ENCODE results near the gene MGAT5B.

Gene MGAT5B

GRCh38 chr17:76880971-76881370 lies 12.8 kb downstream of the MGAT5B start:
- no peak for DNase-seq

- DNase-seq, result no peak
These were observed 13.2 kb downstream of the MGAT5B start for GRCh38 chr17:76881408-76881807.

- no peak for DNase-seq
These were observed 13.8 kb downstream of the MGAT5B start for GRCh38 chr17:76881966-76882365.

DNA sequence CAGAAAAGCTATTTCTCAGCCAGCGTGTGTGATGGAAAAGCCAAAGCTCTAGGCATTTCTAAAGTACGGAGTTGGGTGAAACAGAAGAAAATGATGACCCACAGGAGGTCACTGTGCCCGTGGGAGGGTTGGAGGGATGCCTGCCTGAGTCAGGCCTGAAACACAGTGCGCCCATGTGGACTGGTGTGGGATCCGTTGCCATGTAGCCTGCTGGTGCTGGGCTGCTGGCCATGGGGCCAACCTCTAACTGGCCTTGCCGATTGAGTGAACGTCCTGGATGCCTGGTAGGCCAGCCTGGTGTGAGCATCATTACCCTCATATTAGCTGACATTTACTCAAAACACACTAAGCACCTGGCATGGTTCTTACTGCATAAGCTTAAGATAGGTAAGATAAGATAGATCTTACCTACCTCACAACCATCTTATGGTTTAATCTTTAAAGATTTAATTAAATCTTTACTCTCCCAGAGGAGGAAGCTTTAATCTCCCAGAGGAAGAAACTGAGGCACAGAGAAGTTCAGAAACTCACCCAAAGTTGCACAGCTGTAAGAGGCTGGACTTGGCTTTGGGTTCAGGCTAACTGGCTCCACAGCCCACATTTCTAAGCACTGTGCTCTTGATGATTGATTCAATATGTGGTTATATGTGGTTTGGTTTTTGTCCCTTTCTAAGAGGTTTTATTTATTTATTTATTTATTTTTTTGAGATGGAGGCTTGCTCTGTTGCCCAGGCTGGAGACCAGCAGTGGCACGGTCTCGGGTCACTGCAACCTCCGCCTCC lies 15.7 kb downstream of the MGAT5B start:
- no peak for DNase-seq

GRCh38 chr17:76884995-76885893 lies 17.0 kb downstream of the MGAT5B start:
- DNase-seq, result no peak

DNA sequence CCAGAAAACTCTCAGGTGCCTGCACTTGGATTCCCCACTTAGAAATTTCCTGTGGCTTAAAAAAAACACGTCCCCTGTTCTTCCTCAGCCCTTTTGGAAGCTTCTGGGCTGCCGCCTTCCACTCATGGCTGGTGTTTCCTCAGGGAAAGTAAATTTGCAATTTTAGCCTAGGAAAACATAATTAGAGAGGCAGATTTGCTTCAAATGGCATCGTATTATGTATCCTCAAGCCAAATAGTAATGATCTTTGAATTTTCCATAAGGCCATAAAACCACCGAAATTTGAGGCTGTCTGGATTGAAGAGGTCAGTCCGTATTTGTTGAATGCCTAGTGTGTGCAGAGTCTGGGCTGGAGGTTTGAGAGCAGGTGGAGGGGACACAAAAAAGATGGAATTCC lies 17.7 kb downstream of the MGAT5B start:
- no peak for DNase-seq

GRCh38 chr17:76886395-76886794 lies 18.2 kb downstream of the MGAT5B start:
- no peak for DNase-seq

DNA sequence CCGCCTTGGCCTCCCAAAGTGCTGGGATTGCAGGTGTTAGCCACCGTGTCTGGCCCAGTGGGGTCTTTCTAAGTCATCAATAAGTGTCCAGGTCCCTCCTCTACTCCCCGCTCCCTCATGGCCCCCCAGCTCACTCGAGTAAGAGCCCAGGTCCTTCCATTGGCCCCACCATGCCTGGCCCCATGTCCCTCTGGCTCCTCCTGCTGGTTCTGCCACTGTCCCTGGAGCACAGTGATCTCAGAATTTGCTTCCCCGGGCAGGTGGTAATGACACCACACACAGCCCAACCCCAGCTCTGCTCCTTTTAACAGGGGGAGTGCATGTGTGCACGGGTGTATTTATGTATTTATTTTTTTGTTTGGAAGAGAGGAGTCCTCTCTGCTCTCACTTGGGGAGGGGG lies 19.6 kb downstream of the MGAT5B start:
- DNase-seq, result no peak

- DNase-seq, result no peak
These were observed 20.5 kb downstream of the MGAT5B start for GRCh38 chr17:76888661-76889060.

DNA sequence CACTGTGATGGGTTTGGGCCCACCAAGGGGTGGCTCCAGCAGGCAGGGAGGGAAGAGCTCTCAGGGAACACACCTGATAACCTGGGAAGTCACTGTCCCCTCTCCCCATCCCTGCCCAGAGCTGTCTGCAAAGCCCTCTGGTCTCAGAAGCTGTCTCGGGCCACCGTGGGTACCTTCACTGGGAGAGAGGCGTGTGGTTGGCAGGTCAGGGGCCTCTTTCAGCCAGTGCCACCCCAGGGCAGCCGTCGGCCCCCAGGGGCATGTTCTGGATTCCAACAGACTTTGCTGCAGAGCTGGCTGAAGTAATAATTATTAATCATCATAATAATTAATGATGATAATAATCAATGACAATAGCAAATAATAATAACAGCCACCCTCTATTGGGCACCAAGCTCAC lies 21.1 kb downstream of the MGAT5B start:
- DNase-seq, result no peak

DNA sequence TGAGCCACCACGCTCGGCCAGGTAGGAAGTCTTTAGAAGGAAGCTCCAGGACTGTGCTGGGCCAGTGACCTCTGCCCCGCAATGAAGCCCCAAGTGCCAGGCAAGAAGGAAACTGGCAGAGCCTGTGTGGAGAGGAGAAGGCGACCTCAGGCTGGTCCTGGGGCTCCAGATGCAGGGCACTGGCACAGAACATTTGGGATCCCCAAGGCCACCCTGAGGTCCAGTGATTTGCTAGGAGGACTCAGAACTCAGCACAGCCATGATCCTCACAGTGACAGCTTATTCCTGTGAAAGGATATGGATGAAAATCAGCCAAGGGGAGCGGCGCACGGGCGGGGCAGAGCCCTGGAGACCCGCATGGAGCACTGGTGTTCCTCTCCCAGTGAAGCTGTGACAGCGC lies 24.1 kb downstream of the MGAT5B start:
- DNase-seq, result no peak

GRCh38 chr17:76893623-76894334 lies 25.6 kb downstream of the MGAT5B start:
- DNase-seq, result peak in 1 of 2 donors; percentile 14

DNA sequence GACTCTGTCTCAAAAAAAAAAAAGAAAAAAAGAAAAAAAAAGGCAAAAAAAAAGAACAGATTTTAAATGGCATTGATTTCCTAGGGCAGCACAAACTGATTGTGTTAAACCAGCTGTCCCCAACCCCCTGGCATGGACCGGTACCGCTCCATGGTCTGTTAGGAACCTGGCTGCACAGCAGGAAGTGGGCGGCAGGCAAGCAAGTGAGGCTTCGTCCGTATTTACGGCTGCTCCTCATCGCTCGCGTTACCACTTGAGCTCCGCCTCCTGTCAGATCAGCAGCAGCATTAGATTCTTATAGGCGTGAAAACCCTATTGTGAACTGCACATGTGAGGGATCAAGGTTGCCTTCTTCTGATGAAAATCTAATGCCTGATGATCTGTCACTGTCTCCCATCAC lies 26.6 kb downstream of the MGAT5B start:
- no peak for DNase-seq

GRCh38 chr17:76897023-76897422 lies 28.8 kb downstream of the MGAT5B start:
- no peak for DNase-seq

GRCh38 chr17:76899414-76899813 lies 31.2 kb downstream of the MGAT5B start:
- no peak for DNase-seq

- DNase-seq, result no peak
These were observed 32.5 kb downstream of the MGAT5B start for GRCh38 chr17:76900723-76901122.

GRCh38 chr17:76901542-76902197 lies 33.5 kb downstream of the MGAT5B start:
- no peak for DNase-seq

GRCh38 chr17:76902476-76902875 lies 34.3 kb downstream of the MGAT5B start:
- no peak for DNase-seq

DNA sequence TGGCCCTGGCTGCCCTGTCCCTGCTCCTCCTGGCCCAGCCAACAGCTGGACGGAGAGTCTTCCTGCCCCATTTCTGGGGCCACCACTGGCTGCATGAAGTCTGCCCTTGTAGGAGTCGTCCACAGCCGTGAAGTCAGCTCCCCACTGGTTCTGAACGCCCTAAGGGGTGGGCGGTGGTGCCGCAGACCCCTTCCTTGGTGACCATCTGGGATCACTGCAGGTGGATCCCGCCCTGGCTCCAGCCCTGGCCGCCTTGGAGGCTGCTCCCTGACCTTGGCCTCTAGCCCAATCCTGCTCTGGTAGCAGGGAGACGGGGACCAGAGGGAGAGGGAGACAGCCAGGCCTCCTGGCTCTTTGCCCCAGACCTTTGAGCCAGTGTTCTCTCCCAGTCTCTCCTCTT lies 35.4 kb downstream of the MGAT5B start:
- DNase-seq, result no peak

GRCh38 chr17:76904116-76904515 lies 35.9 kb downstream of the MGAT5B start:
- DNase-seq, result no peak

DNA sequence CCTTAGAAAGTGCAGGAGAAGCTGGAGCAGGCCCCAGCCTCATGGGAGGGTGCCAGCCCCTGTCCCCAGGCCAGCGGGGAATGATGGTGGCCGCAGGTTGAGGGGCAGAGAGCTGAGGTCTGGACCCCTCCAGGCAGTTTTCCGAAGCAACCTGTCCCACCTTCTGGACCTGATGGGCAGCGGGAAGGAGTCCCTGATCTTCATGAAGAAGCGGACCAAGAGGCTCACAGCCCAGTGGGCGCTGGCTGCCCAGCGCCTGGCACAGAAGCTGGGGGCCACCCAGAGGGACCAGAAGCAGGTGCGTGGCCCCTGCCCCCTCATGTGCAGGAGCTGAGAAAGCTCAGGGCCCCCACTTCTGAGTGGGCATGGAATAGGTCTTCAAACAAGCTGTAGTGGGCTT lies 36.8 kb downstream of the MGAT5B start:
- DNase-seq, result no peak

GRCh38 chr17:76905836-76906235 lies 37.6 kb downstream of the MGAT5B start:
- no peak for DNase-seq

DNA sequence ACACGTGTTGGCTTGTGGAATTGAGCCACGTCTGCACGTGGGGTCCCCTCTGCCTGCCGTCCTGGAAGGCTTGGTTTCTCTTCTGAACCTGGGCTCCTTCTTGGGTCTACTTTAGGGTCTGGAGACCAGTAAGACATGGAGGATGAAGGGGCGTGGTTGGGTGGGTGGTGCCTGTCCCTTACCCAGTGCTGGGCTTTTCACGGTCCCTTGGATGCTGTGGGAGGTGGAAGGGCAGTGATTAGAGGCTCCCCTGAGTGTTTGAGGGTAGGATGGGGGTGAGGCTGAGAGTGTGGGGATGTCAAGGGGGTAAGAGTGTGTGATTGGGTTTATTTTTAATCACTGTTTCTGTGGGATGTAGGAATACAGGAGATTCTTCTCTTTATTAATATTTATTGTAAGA lies 38.3 kb downstream of the MGAT5B start:
- no peak for DNase-seq
